Naive B cell (primary cell): ENCODE results near the gene MGAT5B. TPM values are rescaled to one million over a fixed set of nuclear protein-coding genes. Genes with fewer than 3 reads are reported as not detected.
A peak's percentile ranks its signal among the peaks of the same experiment; 100 is the strongest.
"Not testable (repeated sequence)": the region's sequence is repeated elsewhere in the genome, so short reads cannot be mapped to it uniquely, and the experiment has no call there.

ENCODE experiments used
- ATAC-seq, 2 donors: fragments of 150-1000 bp; cut with Tn5 transposase; 2 replicates each; pipeline ENCODE4 v1.10.0; 2021; ENCODE audit warnings: low read depth in 2 of 2, mild to moderate bottlenecking in 2 of 2, moderate library complexity in 2 of 2
- DNase-seq: peaks from one replicate; pipeline ENCODE4 v3.0.0; 2022
- H3K27ac Mint-ChIP-seq, 6 donors: one replicate each; pipeline ENCODE4 v1.8.0; 2020 to 2022; ENCODE audit warnings: mild to moderate bottlenecking in 6 of 6, mixed read lengths in 6 of 6, moderate library complexity in 5 of 6, inconsistent platforms in 2 of 6
- H3K27me3 Mint-ChIP-seq, 3 donors: one replicate each; pipeline ENCODE4 v1.8.0; 2021 to 2022; ENCODE audit warnings: mixed read lengths in 3 of 3, mild to moderate bottlenecking in 1 of 3
- H3K36me3 Mint-ChIP-seq, 2 donors: one replicate each; pipeline ENCODE4 v1.8.0; 2020 to 2022; ENCODE audit warnings: mixed read lengths in 2 of 2, inconsistent platforms in 1 of 2, mild to moderate bottlenecking in 1 of 2
- H3K4me1 Mint-ChIP-seq, 3 donors: one replicate each; pipeline ENCODE4 v1.8.0; 2020 to 2022; ENCODE audit warnings: mixed read lengths in 3 of 3, inconsistent platforms in 1 of 3, mild to moderate bottlenecking in 1 of 3, moderate library complexity in 1 of 3
- H3K4me3 Mint-ChIP-seq, 8 donors: one replicate each; pipeline ENCODE4 v1.8.0; 2020 to 2022; ENCODE audit warnings: mild to moderate bottlenecking in 8 of 8, mixed read lengths in 8 of 8, moderate library complexity in 8 of 8, inconsistent platforms in 2 of 8
- H3K9me3 Mint-ChIP-seq, 7 donors: one replicate each; pipeline ENCODE4 v1.8.0; 2020 to 2022; ENCODE audit warnings: mixed read lengths in 7 of 7, mild to moderate bottlenecking in 5 of 7, inconsistent platforms in 2 of 7, moderate library complexity in 1 of 7
- polyA plus RNA-seq, 6 donors: library from polyadenylated mRNA; unstranded; fragments of 300-500 nt; fragmentation: Illumina TruSeq; gene quantifications; one replicate each; pipeline ENCODE4 v1.2.3, GENCODE V29; 2021; ENCODE audit warnings: low read depth in 6 of 6

The MGAT5B gene
- polyA plus RNA-seq, 6 donors from 2014 or later: not detected

GRCh38 chr17:76962858-76963257 lies 94.7 kb downstream of the MGAT5B start:
- peaks cover 4 to 13% (median 12%) of the 10 kb centered on the region in 3 donors for H3K27me3 Mint-ChIP-seq
- H3K27ac Mint-ChIP-seq: peak overlapping the region in 2 of 6 donors; percentile 18 to 85
- H3K4me3 Mint-ChIP-seq: peak overlapping the region in 1 of 8 donors; percentile 2
- H3K36me3 Mint-ChIP-seq: no peaks in the 10 kb centered on the region
- no peak for ATAC-seq
- H3K4me1 Mint-ChIP-seq: peaks cover 15 to 41% (median 19%) of the 10 kb centered on the region in 3 donors
- DNase-seq: no peak
- H3K9me3 Mint-ChIP-seq: peaks cover 0 to 2% (median 0%) of the 10 kb centered on the region in 7 donors

- Mint-ChIP-seq H3K4me3 (peak overlapping the region in 1 of 8 donors; percentile 1), H3K4me1 (peaks cover 15 to 42% (median 19%) of the 10 kb centered on the region in 3 donors), H3K27me3 (peaks cover 0 to 11% (median 10%) of the 10 kb centered on the region in 3 donors), H3K36me3 (no peaks in the 10 kb centered on the region), H3K27ac (peak overlapping the region in 3 of 6 donors; percentile 6 to 73 (median 21)), H3K9me3 (peaks cover 0 to 2% (median 0%) of the 10 kb centered on the region in 7 donors)
- ATAC-seq: no peak
- DNase-seq: no peak
These were observed 97.8 kb downstream of the MGAT5B start for GRCh38 chr17:76966016-76966415.

- H3K27me3 Mint-ChIP-seq: peaks cover 0 to 12% (median 8%) of the 10 kb centered on the region in 3 donors
- H3K4me3 Mint-ChIP-seq: peak overlapping the region in 1 of 8 donors; percentile 36
- no peak for DNase-seq
- peaks cover 0 to 2% (median 0%) of the 10 kb centered on the region in 7 donors for H3K9me3 Mint-ChIP-seq
- peak overlapping the region in 3 of 6 donors; percentile 21 to 84 (median 37) for H3K27ac Mint-ChIP-seq
- H3K4me1 Mint-ChIP-seq: peaks cover 15 to 42% (median 19%) of the 10 kb centered on the region in 3 donors
- H3K36me3 Mint-ChIP-seq: no peaks in the 10 kb centered on the region
- no peak for ATAC-seq
These were observed 98.4 kb downstream of the MGAT5B start for GRCh38 chr17:76966486-76967181.

- Mint-ChIP-seq H3K27me3 (peaks cover 0 to 12% (median 8%) of the 10 kb centered on the region in 3 donors), H3K9me3 (peaks cover 0 to under 1% (median 0%) of the 10 kb centered on the region in 7 donors), H3K4me1 (peaks cover 15 to 42% (median 19%) of the 10 kb centered on the region in 3 donors), H3K36me3 (no peaks in the 10 kb centered on the region), H3K27ac (peak overlapping the region; percentile 69 to 98 (median 92)), H3K4me3 (peak overlapping the region in 6 of 8 donors; percentile 49 to 95 (median 92))
- ATAC-seq (no peak), DNase-seq (no peak)
These were observed 99.6 kb downstream of the MGAT5B start for GRCh38 chr17:76967762-76968161.

GRCh38 chr17:76968707-76969597 lies 100.7 kb downstream of the MGAT5B start:
- peak overlapping the region; percentile 85 to 95 (median 90) for H3K4me3 Mint-ChIP-seq
- DNase-seq: peak; percentile 90
- peak overlapping the region; percentile 96 to 99 (median 98) for H3K27ac Mint-ChIP-seq
- H3K9me3 Mint-ChIP-seq: no peaks in the 10 kb centered on the region
- H3K36me3 Mint-ChIP-seq: no peaks in the 10 kb centered on the region
- peaks cover 0 to 12% (median 8%) of the 10 kb centered on the region in 3 donors for H3K27me3 Mint-ChIP-seq
- peaks cover 15 to 42% (median 19%) of the 10 kb centered on the region in 3 donors for H3K4me1 Mint-ChIP-seq
- ATAC-seq: peak; percentile 91

- Mint-ChIP-seq H3K27ac (peak overlapping the region; percentile 96 to 99 (median 98)), H3K36me3 (no peaks in the 10 kb centered on the region), H3K9me3 (peaks cover 0 to 2% (median 0%) of the 10 kb centered on the region in 7 donors), H3K27me3 (peaks cover 0 to 12% (median 8%) of the 10 kb centered on the region in 3 donors), H3K4me3 (peak overlapping the region; percentile 85 to 95 (median 90)), H3K4me1 (peaks cover 15 to 42% (median 19%) of the 10 kb centered on the region in 3 donors)
- ATAC-seq: no peak
- no peak for DNase-seq
These were observed 101.5 kb downstream of the MGAT5B start for GRCh38 chr17:76969598-76970172.

- peaks cover 15 to 42% (median 19%) of the 10 kb centered on the region in 3 donors for H3K4me1 Mint-ChIP-seq
- H3K27me3 Mint-ChIP-seq: peaks cover 0 to 12% (median 8%) of the 10 kb centered on the region in 3 donors
- DNase-seq, H3K36me3 Mint-ChIP-seq, H3K9me3 Mint-ChIP-seq, ATAC-seq: not testable (repeated sequence)
- peak overlapping the region in 5 of 6 donors; percentile 73 to 98 (median 94) for H3K27ac Mint-ChIP-seq
- H3K4me3 Mint-ChIP-seq: peak overlapping the region in 7 of 8 donors; percentile 8 to 95 (median 71)
These were observed 102.0 kb downstream of the MGAT5B start for GRCh38 chr17:76970228-76970627.

- Mint-ChIP-seq H3K27ac (peak overlapping the region in 2 of 6 donors; percentile 5 to 32), H3K9me3 (peaks cover 5 to 21% (median 15%) of the 10 kb centered on the region in 7 donors), H3K27me3 (peaks cover 7 to 20% (median 8%) of the 10 kb centered on the region in 3 donors), H3K4me1 (peaks cover 15 to 34% (median 19%) of the 10 kb centered on the region in 3 donors), H3K36me3 (peaks cover 10 to 13% of the 10 kb centered on the region in 2 donors), H3K4me3 (no peak overlapping the region)
- DNase-seq: no peak
- ATAC-seq: no peak
These were observed 103.9 kb downstream of the MGAT5B start for GRCh38 chr17:76972046-76972641.

GRCh38 chr17:76973040-76973439 lies 104.8 kb downstream of the MGAT5B start:
- no peak overlapping the region for H3K27ac Mint-ChIP-seq
- H3K27me3 Mint-ChIP-seq: peaks cover 7 to 20% (median 8%) of the 10 kb centered on the region in 3 donors
- DNase-seq (no peak), ATAC-seq (no peak)
- peaks cover 6 to 27% (median 21%) of the 10 kb centered on the region in 7 donors for H3K9me3 Mint-ChIP-seq
- peaks cover 15 to 25% (median 18%) of the 10 kb centered on the region in 3 donors for H3K4me1 Mint-ChIP-seq
- H3K36me3 Mint-ChIP-seq: peaks cover 11 to 16% of the 10 kb centered on the region in 2 donors
- H3K4me3 Mint-ChIP-seq: no peak overlapping the region

GRCh38 chr17:76974721-76975120 lies 106.5 kb downstream of the MGAT5B start:
- Mint-ChIP-seq H3K27ac (no peak overlapping the region), H3K9me3 (peaks cover 11 to 41% (median 29%) of the 10 kb centered on the region in 7 donors), H3K27me3 (peaks cover 0 to 20% (median 7%) of the 10 kb centered on the region in 3 donors), H3K4me3 (no peak overlapping the region), H3K36me3 (peaks cover 18 to 24% of the 10 kb centered on the region in 2 donors), H3K4me1 (peaks cover 1 to 8% (median 7%) of the 10 kb centered on the region in 3 donors)
- DNase-seq: no peak
- no peak for ATAC-seq

GRCh38 chr17:76978050-76978449 lies 109.8 kb downstream of the MGAT5B start:
- not testable (repeated sequence) for H3K4me3 Mint-ChIP-seq

More at GRCh38 chr17:76978050-76978449, 109.8 kb downstream of the MGAT5B start:
- H3K27ac Mint-ChIP-seq, H3K27me3 Mint-ChIP-seq, DNase-seq, ATAC-seq: not testable (repeated sequence)
- peaks cover 11 to 41% (median 29%) of the 10 kb centered on the region in 7 donors for H3K9me3 Mint-ChIP-seq
- peaks cover under 1 to 15% (median 3%) of the 10 kb centered on the region in 3 donors for H3K4me1 Mint-ChIP-seq
- peaks cover 18 to 24% of the 10 kb centered on the region in 2 donors for H3K36me3 Mint-ChIP-seq
